ENCODE results near the gene ZNF490.

GRCh38 chr19:12628040-12629022, 17.7 kb upstream of the ZNF490 start:
- TF ChIP-seq POLR2AphosphoS5 (IDR thresholded peaks at IDR 0.05; ENCODE audit: low read length) (no peak; the same call in 1 of the 2 replicates), CHD1 (IDR thresholded peaks at IDR 0.05; ENCODE audit: low read depth, low read length) (no peak), POLR2A (IDR thresholded peaks at IDR 0.05; ENCODE audit: low read depth, low read length) (no peak), EZH2 (IDR thresholded peaks at IDR 0.05; ENCODE audit: borderline replicate concordance, control insufficient read depth, low read depth, low read length) (no peak), HDAC6 (IDR thresholded peaks at IDR 0.05; ENCODE audit: unreplicated experiment) (no peak), CEBPB (IDR thresholded peaks at IDR 0.05; ENCODE audit: borderline replicate concordance in 1 of 2, low read depth in 2 of 2, low read length in 2 of 2) (no peak), SUZ12 (IDR thresholded peaks at IDR 0.05; ENCODE audit: unreplicated experiment) (no peak), NFXL1 (IDR thresholded peaks at IDR 0.05; ENCODE audit: borderline replicate concordance) (no peak), YBX1 (IDR thresholded peaks at IDR 0.05) (no peak), BCL11A (IDR thresholded peaks at IDR 0.05; ENCODE audit: low read depth, low read length) (no peak), TBL1XR1 (IDR thresholded peaks at IDR 0.05; ENCODE audit: low read depth, low read length) (no peak)
- TF ChIP-seq, protein P1, sequence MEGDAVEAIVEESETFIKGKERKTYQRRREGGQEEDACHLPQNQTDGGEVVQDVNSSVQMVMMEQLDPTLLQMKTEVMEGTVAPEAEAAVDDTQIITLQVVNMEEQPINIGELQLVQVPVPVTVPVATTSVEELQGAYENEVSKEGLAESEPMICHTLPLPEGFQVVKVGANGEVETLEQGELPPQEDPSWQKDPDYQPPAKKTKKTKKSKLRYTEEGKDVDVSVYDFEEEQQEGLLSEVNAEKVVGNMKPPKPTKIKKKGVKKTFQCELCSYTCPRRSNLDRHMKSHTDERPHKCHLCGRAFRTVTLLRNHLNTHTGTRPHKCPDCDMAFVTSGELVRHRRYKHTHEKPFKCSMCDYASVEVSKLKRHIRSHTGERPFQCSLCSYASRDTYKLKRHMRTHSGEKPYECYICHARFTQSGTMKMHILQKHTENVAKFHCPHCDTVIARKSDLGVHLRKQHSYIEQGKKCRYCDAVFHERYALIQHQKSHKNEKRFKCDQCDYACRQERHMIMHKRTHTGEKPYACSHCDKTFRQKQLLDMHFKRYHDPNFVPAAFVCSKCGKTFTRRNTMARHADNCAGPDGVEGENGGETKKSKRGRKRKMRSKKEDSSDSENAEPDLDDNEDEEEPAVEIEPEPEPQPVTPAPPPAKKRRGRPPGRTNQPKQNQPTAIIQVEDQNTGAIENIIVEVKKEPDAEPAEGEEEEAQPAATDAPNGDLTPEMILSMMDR (IDR thresholded peaks at IDR 0.05 in 2 of 3, conservative IDR thresholded peaks at IDR 0.05 in 1 of 3; ENCODE audit: control insufficient read depth in 2 of 3, extremely low read depth in 1 of 3, insufficient read depth in 1 of 3, low read depth in 3 of 3, low read length in 3 of 3), result no peak
- TF ChIP-seq, protein P2, sequence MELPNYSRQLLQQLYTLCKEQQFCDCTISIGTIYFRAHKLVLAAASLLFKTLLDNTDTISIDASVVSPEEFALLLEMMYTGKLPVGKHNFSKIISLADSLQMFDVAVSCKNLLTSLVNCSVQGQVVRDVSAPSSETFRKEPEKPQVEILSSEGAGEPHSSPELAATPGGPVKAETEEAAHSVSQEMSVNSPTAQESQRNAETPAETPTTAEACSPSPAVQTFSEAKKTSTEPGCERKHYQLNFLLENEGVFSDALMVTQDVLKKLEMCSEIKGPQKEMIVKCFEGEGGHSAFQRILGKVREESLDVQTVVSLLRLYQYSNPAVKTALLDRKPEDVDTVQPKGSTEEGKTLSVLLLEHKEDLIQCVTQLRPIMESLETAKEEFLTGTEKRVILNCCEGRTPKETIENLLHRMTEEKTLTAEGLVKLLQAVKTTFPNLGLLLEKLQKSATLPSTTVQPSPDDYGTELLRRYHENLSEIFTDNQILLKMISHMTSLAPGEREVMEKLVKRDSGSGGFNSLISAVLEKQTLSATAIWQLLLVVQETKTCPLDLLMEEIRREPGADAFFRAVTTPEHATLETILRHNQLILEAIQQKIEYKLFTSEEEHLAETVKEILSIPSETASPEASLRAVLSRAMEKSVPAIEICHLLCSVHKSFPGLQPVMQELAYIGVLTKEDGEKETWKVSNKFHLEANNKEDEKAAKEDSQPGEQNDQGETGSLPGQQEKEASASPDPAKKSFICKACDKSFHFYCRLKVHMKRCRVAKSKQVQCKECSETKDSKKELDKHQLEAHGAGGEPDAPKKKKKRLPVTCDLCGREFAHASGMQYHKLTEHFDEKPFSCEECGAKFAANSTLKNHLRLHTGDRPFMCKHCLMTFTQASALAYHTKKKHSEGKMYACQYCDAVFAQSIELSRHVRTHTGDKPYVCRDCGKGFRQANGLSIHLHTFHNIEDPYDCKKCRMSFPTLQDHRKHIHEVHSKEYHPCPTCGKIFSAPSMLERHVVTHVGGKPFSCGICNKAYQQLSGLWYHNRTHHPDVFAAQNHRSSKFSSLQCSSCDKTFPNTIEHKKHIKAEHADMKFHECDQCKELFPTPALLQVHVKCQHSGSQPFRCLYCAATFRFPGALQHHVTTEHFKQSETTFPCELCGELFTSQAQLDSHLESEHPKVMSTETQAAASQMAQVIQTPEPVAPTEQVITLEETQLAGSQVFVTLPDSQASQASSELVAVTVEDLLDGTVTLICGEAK (IDR thresholded peaks at IDR 0.05; ENCODE audit: borderline replicate concordance), result no peak

All from GM12878 (cell line).